Measurements from ENCODE around the gene ARHGEF38.

ARHGEF38 gene, protein sequence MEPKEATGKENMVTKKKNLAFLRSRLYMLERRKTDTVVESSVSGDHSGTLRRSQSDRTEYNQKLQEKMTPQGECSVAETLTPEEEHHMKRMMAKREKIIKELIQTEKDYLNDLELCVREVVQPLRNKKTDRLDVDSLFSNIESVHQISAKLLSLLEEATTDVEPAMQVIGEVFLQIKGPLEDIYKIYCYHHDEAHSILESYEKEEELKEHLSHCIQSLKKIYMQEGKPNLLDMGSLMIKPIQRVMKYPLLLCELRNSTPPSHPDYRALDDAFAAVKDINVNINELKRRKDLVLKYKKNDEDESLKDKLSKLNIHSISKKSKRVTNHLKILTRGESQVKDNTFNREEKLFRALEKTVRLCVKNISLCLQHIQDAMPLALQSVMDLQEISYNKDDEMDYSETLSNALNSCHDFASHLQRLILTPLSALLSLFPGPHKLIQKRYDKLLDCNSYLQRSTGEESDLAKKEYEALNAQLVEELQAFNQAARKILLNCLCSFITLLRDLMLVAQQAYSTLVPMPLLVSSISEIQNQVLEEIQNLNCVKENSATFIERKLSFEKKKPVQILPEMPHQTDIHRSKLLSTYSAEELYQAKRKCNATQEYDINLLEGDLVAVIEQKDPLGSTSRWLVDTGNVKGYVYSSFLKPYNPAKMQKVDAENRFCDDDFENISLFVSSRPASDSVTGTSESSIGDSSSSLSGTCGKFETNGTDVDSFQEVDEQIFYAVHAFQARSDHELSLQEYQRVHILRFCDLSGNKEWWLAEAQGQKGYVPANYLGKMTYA

DNA sequence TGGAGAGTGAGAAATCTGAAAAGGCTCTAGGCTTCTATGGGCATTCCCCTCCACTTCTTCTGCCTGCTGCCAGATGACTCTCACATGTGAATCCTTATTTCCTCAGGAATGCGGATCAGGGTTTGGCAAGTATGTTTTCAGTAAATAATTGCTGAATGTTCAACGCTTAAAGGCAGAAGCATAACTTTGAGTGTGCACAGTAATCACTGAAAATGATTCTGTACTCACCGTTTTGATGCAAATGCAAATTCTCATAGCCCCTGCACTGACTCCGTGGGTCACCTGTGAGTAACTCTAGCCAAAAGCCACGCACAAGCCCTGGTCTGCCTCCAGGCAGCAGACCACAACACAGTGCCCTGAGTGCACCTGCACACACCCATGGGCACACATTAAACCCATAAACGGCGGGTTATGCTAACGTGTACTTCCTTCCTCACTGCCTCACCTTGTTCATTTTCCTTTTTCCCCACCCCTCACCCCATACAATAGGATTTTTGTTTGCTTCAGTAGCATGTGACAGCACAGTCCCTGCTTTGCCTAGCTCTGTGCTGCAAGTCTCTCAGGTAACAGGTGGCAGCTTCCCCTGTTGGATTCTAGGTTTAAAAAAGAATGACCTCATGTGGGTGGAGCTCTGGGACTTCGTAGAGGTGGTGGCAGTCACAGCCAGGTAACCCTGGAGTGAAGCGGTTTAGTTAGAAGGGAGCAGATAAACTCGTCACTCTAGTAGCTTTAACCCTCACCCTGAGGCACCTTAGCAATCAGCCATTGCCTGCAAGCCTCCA lies at the start of gene ARHGEF38:
ARHGEF38 (plus strand) TSS at position 656 of the 782 bp plus-strand sequence. CDS start 146 bp downstream, outside the sequence.
- peak; percentile 83 for DNase-seq

DNA sequence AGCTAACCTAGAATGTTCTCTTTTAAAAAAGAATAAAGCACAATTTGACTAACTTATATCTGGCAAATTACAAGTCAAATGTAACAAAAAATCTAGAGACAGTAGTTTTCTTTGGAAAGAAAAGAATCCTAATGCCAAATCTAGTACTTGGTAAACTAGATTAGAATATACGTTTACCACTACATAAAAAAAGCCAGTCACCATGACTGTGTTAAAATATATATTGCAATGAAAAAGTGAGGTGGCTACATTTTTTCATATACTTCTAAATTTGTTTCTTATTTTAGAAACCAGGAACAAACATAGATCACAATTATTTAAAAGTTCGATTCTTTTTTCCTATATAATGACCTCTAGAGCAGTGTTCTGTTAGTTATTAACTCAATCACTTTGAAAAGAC lies 48.9 kb upstream of the ARHGEF38 start:
- DNase-seq: no peak

DNA sequence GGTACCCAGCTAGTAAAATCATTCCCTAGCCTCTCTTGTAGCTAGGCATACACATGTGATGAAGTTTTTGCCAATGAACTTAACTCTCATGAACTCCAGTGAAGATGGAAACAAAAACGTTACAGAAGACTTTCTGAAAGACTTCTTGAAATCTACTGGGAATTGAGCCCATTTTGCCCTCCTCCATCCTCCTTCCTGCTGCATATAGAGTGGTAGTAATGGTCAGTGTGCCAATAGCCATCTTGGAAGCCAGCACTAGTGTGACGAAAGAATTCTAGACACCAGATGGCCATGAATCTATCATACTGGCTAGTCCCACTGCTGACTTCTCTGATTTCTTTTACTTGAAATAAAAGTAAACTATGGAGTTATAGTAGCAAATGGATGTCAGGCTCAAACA lies 47.7 kb upstream of the ARHGEF38 start:
- no peak for DNase-seq

DNA sequence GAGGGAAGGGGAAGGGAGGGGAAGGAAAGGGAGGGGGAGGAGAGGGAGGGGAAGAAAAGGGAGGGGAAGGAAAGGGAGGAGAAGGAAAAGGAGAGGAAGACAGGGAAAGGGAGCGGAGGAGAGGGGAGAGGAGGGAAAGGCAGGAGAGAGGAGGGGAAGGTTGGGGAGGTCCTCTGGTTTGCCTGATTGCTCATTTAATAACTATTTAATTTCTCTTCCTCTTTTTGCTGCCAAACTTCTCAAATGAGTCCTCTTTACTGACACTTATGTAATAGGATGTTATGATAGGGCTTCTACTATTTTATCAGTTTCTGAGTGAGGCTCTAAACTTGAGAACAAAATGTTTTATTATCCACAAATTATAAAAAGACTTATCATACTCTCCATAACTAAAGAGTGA lies 43.1 kb upstream of the ARHGEF38 start:
- DNase-seq: no peak

DNA sequence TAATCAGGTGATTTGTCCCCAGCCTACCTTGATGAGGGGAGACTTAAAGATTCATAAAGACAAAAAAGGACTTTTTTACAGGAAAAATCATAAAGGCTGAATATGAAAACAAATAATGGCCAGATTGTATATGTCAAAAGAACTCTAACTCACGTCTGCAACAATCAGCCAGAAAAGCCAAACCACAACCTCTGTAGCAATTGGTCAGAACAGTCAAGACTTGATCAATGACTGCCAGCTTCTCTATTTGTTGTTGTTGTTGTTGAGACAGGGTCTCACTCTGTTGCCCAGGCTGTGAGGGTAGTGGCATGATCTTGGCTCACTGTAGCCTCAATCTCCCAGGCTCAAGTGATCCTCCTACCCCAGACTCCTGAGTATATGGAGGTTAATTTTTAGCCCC lies 42.7 kb upstream of the ARHGEF38 start:
- DNase-seq: no peak

DNA sequence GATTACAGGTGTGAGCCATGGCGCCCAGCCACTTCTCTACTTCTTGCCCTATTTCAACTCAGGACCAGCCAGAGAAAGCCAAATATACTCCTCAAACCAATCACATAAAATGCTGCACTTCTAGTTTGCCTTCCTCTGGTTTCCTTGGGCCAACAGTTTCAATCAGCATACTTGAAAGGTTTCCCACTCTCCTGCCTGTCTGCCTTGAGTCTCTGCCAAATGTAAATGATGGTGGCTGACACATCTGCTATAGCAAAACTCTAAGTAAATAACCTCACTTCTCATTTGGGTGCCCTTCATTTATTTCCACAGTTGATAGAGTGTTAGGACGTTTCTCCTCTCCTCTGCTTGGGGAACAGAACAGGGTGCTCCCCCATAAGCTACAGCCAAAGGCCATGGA lies 42.2 kb upstream of the ARHGEF38 start:
- DNase-seq: peak; percentile 21

DNA sequence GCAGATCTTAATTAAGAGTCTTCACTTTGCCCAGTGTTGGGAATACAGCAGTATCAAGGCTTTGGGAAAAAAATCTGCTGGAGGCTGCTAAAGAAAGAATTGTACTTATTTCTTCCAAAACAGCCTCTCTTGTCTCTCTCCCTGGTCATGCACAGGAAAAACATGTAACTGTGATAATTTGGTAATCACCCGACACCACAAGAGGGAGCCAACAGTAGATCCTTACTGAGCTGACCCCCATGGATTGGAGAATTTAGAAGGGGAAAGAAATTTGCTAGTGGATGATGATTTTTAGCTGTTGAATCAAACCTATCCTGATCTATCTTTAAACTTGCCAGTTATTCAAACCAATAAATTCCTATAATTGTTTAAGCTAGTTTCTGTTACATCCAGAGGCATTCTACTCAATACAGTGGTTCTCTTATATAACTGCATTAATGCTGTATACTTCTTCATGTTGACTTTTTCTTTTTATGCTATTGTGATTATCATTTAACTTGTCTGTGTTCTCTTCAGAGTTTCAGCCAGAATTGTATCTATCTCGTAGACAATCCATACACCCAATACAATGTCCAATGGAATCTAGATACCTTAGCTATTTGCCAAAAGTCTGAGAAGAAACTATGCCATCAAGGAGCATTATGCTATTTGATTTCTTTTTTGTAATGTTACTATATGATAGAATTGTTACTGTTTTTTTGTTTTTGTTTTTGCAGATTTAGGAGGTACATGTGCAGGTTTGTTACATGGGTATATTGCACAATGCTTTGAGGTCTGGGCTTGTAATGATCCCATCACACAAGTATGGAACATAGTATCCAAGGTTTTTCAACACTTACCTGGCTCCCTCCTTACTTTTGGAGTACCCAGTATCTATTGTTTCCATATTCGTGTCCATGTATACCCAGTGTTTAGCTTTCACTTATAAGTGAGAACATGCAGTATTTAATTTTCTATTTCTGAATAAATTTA lies 31.3 kb upstream of the ARHGEF38 start:
- DNase-seq: no peak

DNA sequence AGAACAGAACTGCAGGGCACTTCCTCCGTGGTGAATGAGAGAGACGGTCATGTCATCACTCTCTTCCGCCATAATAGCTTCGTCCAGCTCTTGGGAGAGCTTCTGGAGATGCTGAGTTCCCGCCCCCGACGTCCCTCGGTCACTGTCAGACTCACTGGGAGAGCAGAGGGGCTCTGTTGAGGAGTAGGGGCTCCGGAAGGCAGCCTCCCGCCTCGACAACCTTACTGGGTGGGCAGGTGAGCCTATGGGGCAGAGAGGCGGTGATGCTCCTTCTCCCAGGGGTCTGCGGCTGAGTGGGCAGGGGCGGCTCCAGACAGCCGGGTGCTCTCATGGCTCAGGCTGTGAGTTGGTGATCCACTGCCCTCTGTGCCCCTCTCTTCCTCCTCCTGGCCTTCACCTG lies 25.8 kb upstream of the ARHGEF38 start:
- DNase-seq: no peak

DNA sequence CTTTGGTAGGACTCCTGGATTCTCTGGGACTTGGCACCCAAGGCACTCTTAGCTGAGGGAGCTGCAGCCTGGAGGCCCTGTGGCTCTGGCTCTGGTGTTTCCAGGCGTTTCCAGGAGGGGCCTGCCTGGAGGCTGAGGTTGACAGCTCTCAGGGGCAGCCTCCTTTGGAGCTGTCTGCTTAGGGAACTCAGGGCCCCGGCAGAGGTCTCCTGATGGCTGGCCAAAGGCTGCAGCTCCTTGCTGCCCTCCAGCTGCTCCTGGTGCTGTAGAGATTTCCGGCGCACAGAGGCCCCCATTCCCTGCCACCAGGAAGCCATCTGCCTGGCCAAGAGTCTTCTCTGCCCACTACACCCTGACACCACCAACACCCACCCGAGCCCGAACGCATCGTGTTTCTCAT lies 25.3 kb upstream of the ARHGEF38 start:
- DNase-seq: no peak

DNA sequence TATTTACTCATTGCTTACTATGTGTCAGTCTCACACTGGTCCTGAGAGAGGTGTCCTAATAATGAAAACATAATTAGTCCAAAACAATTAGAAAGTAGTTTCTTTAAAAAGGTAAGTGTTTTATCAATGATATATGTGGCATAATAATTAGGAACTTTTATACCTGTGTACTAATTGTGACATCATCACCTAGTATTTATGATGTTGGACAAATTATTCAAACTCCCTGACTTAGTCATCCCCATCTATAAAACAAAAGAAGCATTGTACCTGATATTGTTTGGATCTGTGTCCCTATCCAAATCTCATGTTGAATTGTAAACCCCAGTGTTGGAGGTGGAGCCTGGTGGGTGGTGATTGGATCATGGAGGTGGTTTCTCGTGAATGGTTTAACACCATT lies 15.8 kb upstream of the ARHGEF38 start:
- DNase-seq: no peak

DNA sequence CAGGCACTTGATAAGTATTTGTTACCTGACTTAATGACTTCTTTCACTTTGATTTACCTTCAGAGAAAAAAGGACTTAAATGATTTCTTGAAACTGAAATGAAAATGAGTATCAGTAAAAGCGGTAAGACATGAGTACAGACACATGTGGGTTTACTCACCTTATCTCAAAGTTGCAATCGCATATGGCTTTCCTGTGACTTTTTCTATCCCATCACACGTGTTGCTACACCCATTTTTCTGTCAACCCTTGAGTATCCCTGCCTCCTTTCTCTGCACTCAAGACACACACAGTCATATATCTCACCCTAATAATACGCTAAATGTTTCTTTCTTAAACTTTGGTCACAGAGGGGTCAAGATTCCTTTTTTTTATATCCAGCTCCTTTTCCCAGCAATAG lies 11.0 kb upstream of the ARHGEF38 start:
- DNase-seq: no peak

DNA sequence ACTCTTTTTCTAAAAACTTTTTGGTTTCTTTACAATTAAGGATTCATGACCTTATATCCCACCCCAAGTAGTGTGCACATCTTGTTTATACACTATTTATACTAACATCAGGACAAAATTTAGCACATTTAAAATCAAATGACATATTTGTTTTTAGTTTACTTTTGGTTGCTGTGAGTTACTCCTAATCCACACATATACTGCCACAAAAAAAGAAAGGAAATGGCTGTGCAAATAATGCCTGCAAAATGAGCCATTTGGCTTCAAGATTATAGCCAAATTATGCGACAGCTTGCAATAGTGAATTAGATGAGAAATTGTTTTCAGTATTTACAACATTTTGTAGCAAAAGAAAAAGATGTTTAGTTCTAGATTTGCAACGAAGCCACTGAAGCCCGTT lies 10.4 kb upstream of the ARHGEF38 start:
- DNase-seq: no peak

DNA sequence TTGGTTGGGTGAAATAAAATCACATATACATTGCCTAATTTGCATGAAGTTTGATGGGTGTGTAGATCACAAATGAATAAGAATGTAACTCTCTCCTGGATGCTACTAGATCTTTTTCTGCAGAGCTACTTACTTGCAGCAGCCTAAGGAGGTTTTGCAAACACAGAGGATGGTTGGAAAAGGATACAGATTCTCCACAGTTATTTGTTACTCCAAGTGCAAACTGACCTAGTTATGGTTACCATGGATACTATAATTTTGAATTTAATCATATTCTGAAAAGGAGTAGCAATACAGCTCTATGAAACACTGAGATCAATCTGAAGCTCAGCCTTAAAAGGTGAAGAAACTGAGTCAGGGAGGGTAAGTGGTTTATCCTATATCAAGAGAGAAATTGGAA lies 9.1 kb upstream of the ARHGEF38 start:
- DNase-seq: no peak

DNA sequence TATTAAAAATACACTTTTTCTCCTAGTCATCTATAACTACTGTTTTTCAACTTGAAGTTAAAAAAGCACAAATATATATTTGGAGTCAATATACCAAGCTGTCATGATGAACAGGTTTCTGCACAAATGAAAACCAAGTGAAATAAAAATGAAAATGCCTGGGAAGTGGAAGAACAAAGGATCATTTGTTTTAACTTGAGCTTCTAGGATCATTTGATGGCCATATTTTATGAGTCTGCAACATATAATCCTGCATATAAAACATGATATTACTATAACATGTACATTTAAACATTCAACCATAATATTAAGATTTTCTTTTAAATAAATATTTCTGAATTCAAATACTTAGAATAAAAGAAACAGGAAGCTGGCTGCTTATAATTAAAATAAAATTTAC lies 8.5 kb upstream of the ARHGEF38 start:
- DNase-seq: no peak

DNA sequence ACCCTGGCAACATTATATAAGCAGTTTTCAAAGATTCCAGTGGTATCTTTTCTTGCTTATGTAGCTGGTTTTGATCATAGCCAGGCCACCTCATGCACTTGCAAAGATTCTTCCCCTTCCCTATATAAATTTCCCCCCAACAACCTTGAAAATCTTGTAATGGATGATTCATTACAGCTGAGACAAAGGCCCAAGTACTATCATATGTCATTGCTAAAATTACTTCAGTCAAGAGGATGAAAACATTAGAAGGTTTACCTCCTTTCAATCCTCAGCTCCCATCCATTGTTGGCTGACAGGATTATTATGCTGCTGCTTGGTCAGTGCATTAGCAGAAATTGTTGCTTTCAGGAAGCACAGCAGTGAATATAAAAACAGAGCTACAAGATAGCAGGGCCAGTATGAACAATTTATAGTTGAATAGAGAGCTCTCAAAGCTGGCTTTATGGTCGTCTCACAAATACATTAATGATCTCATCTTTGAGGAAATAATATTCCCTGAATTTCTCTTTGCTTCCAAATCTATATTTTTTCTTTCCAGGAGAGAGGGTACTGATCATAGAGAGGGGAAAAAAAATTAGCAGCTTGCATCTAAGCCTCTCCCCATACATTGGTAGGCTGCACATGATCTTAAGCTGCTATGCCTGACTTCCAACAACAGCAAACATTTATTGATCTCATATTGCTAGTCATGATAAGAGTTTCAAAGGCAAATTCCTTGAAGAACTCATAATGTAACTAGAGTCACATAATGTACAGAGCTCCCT lies 7.7 kb upstream of the ARHGEF38 start:
- DNase-seq: peak; percentile 16

DNA sequence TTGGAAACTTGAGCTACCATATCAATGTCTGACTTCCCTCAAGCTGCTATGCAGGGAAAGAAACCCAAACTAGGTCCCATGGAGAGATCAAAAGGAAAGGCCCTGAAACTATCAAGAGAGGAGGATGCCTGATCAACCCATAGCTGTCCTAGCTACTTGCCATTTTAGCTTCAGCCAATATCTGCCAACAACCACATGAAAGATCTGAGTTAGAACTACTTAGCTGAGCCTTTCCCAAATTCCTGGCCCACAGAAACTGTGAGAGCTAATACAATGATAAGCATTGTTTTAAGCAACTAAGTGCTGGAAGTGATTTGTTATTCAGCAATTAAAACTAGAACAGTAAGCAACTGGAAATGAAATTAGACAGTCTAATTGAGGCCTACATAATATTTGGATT lies 6.3 kb upstream of the ARHGEF38 start:
- DNase-seq: no peak

DNA sequence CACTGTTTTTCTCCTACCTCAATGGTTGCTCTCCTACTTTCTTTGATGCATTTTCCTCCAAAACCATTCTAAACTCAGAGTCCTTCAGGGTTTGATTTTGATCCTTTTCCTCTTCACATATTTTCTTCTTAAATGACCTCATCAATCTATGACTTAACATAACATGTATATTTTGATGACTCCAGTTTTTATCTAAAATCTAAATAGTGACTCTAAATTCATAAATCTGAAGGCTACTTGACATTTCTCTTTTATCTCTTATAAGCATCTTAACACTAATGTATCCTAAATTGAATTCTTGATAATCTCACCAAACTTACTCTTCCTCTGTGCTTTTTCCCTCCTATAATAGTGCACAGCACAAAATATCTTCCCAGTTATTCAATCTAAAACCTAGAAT lies 4.7 kb upstream of the ARHGEF38 start:
- no peak for DNase-seq

DNA sequence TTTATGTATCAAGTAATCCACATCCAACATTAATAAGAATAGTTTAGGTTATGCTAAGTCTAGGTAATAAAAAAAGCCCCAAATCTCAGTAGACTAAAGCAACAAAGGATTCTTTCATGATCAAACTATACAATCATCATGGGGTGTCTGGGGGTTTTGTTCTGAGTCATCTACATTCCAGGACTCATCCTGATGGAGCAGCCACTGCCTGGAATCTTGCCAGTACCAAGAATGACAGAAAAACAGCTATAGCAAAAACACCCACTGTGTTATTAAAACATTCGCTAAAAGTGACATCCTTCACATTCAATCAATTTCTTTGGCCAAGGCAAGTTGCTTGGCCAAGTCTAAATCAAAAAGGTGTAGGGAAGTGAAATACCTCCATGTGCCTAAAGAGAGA lies 3.9 kb upstream of the ARHGEF38 start:
- no peak for DNase-seq

DNA sequence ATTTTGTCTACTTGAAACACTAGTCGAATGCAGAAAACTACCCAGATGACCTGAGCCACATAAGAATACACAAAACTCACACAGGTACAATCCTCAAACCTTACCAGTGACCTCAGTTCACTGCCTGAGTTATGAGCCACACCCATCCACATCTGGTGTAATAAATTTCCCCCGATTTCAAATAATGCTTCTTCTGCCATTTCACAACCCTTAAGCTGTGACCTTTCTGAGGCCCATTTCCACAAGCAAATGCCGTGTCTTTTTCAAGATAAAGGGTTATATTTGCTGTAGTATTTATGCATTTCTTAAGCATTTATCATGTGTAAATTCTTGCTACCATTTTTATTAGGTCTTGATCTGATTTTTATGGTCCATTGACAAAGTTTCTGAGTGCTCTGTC lies 1.8 kb upstream of the ARHGEF38 start:
- no peak for DNase-seq

DNA sequence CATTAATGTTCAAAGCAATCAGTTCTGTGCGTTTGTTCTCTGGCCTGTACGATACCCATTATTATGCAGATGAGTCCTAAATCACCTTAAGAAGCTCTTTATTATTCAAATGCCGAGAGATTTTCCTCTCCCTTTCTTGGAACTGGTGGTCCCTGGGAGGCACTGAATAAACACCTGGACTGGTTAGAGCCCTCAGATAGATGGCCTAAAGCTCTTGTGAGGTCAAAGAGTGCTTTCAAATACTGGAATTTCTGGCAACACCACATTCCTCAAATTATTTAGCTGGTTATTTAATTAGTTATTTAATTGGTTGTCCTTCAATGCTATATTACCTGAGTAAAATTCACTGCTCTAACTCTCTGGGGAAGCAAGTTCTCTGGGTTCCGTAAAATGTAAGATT lies 3.0 kb downstream of the ARHGEF38 start:
- no peak for DNase-seq

DNA sequence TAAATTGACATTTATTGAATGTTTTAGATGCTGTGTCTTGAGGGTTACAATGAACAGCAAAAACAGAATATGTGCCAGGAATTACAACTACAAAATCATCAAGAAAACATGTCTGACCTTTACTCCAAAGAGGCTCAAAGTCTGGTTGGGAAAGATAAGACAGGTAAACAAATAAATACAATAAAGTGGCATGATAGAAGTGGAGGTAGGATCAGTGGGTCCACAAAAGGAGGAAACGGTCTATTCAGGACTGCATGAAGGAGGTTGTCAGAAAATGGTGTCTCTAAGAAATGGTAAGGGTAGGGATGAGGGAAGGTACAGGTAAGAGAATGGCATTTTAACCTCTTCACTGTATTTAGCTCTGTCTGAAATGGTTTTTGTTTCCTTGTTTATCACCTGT lies 3.8 kb downstream of the ARHGEF38 start:
- DNase-seq: no peak

DNA sequence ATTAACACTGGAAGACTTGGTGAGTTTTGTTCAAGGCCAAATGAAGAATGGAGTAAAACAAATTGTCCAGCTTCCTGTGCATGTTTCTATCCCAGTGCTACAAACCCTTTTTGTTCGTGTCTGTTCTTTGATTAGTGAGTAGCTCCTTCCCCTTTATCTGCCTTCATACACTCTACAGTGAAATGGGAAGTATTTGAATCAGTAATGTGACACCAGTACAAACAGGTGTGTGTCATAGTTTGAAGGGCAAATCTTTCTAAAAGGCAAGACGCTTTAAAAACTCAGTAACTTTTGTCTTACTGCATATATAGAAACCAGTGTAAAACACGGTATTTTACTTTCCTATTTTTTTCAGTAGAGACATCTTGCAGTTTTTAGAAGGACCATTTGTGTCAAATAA lies 5.9 kb downstream of the ARHGEF38 start:
- DNase-seq: no peak
